ELR (cell line): ENCODE results near the gene ZNF385B.

Experiments used
- DNase-seq: peaks from one replicate; pipeline ENCODE4 v3.0.0-alpha.2; 2015; ENCODE audit warnings: low read depth

ZNF385B gene

DNA sequence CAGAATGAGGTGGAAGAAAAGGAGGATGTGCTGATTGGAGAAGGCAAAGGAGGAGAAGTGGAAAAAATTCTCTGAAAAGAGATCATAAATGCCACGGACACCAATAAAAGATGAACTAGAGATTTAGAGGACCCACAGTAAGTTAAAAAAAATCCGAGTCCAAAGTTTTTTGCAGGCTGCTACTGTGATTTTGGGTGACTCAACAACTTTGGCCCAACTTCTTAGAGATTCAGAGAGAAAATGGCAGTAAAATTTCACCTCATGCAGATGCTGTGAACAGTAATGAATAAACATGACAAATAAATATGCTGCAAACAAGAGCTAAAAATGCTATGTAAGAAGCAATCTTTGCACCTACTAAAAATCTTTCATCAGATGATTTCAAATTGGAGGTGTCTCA is 419.9 kb downstream of the ZNF385B start:
- no peak for DNase-seq

- peak; percentile 65 for DNase-seq
Observed at GRCh38 chr2:179440642-179441251, 420.7 kb downstream of the ZNF385B start.

GRCh38 chr2:179438654-179439053 is 422.8 kb downstream of the ZNF385B start:
- no peak for DNase-seq

DNA sequence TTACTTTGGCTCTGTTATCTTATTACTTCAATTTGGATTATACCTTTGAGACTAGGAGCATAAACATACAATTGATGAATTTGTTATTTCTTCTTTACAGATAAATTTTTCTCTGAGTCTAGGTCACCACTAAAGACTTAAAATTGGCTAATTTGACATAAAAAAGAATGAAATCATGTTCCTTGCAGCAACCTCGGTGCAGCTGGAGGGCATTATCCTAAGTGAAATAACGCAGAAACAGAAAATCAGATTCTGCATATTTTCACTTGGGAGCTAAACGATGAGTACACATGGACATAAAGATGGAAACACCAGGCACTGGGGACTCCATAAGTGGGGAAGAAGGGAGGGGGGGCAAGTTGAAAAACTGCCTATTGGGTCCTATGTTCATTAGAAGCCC is 424.0 kb downstream of the ZNF385B start:
- no peak for DNase-seq

DNA sequence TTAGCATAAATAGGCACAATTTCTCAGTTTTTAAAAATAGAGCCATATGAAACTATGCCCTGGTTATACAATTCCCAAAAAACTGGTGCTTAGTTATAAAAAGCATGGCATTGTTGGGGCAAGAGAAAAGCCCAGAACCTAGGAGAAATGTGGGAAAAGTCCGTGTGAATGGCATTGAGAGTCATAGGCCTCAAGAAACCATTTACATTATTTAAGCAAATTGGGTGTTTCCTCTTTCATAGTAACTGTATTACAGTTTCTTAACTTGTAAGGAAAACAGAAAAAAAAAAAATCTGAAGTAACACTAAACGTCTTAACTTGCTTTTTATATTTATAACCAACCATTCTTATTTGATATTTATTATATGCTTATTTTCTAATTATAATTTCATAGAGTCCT is 425.8 kb downstream of the ZNF385B start:
- no peak for DNase-seq

- no peak for DNase-seq
Observed at GRCh38 chr2:179435000-179435399, 426.4 kb downstream of the ZNF385B start.

DNA sequence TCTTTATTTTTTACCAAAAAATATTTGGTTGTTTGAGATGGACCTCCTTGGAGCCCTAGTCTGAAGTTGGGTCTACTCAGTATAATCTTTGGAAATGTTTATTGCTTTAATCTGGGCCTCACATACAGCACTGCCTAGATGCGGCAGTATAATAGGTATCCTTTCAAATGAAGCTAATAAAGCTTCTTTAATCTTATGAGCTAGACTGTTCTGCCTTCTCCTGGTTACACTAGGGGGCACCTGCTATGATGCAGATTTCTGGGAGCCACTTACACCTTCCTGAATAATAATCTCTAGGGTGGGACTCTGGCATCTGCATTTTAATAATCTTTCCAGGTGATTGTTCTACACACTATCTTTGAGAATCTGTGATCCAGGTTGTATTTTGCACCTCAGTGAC is 427.1 kb downstream of the ZNF385B start:
- no peak for DNase-seq

GRCh38 chr2:179432751-179433150 is 428.7 kb downstream of the ZNF385B start:
- DNase-seq, result no peak

GRCh38 chr2:179429597-179429996 is 431.8 kb downstream of the ZNF385B start:
- DNase-seq, result no peak

- DNase-seq, result no peak
Observed at GRCh38 chr2:179429060-179429471, 432.3 kb downstream of the ZNF385B start.

DNA sequence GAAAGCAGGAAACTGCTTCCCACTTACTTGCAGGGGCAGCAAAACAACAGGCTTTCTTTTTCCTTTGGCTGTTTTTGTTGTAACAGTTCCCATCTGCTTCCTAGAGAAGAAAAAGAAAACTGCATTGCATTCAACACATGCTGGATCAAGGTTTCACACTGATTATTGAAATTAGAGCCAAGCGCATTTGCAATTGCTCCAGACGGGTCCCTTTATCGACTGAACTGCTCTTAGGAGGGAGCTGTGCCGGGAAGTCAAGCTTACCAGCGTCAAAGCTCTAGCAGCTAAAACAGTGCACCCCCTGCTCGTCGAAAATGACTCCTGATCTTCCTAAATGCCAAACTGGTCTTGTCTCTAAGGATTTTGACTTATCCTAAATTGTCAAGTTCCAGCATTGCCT is 432.8 kb downstream of the ZNF385B start:
- no peak for DNase-seq

GRCh38 chr2:179427065-179427464 is 434.3 kb downstream of the ZNF385B start:
- DNase-seq, result no peak

- DNase-seq, result no peak
Observed at GRCh38 chr2:179424571-179424970, 436.8 kb downstream of the ZNF385B start.

- peak; percentile 75 for DNase-seq
Observed at GRCh38 chr2:179422037-179422643, 439.3 kb downstream of the ZNF385B start.

DNA sequence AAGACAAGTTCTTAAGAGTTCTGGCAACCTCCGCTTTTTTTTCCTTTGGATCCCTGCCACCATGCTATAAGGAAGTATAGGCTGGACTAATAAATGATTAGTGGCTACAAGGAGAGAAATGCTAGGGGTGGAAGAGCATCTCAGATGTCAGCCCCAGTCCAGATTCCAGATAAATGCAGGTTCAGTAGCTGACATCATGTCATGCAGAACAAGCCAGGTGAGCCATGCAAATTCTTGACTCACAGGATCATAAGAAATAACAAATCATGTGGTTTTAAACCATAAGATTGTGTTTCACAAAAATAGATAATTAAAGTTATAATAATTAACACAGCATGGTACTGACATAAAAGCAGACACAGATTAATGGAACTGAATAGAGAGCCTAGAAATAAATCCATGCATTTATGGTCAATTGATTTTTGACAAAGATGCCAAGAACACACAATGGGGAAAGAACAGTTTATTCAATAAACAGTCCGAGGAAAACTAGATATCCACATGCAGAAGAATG is 443.9 kb downstream of the ZNF385B start:
- no peak for DNase-seq

GRCh38 chr2:179412112-179412511 is 449.3 kb downstream of the ZNF385B start:
- DNase-seq, result no peak

DNA sequence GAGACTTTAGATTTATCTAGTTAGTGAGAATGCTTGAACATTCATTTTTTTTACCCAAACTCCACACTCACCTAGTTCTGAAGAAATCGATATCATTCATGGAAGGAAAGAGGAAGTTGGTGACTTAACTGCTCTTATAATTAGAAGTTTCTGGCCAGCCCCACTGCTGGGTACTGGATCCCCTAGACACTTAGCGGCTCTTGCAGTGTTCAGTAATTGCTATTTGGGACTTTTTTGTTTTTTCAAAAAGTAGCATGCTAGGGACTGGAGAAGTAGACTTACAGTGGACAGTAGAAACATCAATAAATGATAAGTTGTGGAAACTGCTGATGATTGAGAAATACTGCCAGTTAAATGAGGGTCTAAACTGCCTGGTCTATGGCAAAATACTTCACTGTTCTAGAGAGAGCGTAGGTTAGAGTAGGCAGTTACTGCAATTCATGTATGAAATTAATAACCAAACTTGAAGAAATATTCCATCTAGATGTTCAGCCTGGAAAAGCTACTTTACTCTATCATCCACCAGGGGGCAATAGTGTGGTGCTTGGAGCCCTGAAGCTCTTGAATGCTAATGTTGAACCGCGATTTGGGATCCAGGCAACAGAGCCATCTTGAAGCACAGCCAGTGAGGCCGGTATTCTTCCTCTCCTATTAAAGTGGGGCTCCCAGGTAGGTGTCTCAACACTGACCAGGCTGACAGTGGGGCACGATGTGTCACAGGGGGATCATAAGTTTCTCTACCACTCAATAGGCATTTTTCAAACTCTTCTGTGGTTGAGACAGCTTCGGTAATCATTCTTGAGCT is 450.7 kb downstream of the ZNF385B start:
- DNase-seq, result peak; percentile 75

- no peak for DNase-seq
Observed at GRCh38 chr2:179403624-179404023, 457.8 kb downstream of the ZNF385B start.

- peak; percentile 7 for DNase-seq
Observed at GRCh38 chr2:179393481-179393880, 467.9 kb downstream of the ZNF385B start.
